BE2C (cell line): Measurements from ENCODE around the gene SURF1.

ENCODE experiments used
- DNase-seq: peaks from one replicate; pipeline ENCODE4 v3.0.0-alpha.2; 2020
- H3K27me3 ChIP-seq: fragments of 250-450 bp; sonication (Bioruptor Pico); 2 replicates; pipeline ENCODE4 v1.5.1; 2020; ENCODE audit warnings: mild to moderate bottlenecking
- H3K36me3 ChIP-seq: fragments of 250-450 bp; sonication (Bioruptor Pico); 2 replicates; pipeline ENCODE4 v1.5.1; 2020; ENCODE audit warnings: mild to moderate bottlenecking
- H3K4me1 ChIP-seq: fragments of 250-450 bp; sonication (Bioruptor Pico); 2 replicates; pipeline ENCODE4 v1.5.1; 2020
- H3K4me3 ChIP-seq: 2 replicates; pipeline ENCODE4 v1.5.1; 2011; ENCODE audit warnings: low read depth, low read length
- H3K9me3 ChIP-seq: fragments of 250-450 bp; sonication (Bioruptor Pico); 2 replicates; pipeline ENCODE4 v1.5.1; 2020
- TF ChIP-seq, protein P1 (sequence below): IDR thresholded peaks from 2 replicates; pipeline ENCODE4 v1.5.1; 2012; ENCODE audit warnings: mild to moderate bottlenecking, low read depth, low read length

Gene SURF1

GRCh38 chr9:133305731-133306130 lies 50.6 kb downstream of the SURF1 start:
- Histone ChIP-seq H3K27me3 (no peaks in the 10 kb centered on the region; the same call in 1 of the 2 replicates), H3K4me3 (no peak overlapping the region), H3K4me1 (no peaks in the 10 kb centered on the region), H3K9me3 (no peaks in the 10 kb centered on the region), H3K36me3 (no peaks in the 10 kb centered on the region)
- no peak for DNase-seq
- TF ChIP-seq, protein P1, sequence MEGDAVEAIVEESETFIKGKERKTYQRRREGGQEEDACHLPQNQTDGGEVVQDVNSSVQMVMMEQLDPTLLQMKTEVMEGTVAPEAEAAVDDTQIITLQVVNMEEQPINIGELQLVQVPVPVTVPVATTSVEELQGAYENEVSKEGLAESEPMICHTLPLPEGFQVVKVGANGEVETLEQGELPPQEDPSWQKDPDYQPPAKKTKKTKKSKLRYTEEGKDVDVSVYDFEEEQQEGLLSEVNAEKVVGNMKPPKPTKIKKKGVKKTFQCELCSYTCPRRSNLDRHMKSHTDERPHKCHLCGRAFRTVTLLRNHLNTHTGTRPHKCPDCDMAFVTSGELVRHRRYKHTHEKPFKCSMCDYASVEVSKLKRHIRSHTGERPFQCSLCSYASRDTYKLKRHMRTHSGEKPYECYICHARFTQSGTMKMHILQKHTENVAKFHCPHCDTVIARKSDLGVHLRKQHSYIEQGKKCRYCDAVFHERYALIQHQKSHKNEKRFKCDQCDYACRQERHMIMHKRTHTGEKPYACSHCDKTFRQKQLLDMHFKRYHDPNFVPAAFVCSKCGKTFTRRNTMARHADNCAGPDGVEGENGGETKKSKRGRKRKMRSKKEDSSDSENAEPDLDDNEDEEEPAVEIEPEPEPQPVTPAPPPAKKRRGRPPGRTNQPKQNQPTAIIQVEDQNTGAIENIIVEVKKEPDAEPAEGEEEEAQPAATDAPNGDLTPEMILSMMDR, result no peak

DNA sequence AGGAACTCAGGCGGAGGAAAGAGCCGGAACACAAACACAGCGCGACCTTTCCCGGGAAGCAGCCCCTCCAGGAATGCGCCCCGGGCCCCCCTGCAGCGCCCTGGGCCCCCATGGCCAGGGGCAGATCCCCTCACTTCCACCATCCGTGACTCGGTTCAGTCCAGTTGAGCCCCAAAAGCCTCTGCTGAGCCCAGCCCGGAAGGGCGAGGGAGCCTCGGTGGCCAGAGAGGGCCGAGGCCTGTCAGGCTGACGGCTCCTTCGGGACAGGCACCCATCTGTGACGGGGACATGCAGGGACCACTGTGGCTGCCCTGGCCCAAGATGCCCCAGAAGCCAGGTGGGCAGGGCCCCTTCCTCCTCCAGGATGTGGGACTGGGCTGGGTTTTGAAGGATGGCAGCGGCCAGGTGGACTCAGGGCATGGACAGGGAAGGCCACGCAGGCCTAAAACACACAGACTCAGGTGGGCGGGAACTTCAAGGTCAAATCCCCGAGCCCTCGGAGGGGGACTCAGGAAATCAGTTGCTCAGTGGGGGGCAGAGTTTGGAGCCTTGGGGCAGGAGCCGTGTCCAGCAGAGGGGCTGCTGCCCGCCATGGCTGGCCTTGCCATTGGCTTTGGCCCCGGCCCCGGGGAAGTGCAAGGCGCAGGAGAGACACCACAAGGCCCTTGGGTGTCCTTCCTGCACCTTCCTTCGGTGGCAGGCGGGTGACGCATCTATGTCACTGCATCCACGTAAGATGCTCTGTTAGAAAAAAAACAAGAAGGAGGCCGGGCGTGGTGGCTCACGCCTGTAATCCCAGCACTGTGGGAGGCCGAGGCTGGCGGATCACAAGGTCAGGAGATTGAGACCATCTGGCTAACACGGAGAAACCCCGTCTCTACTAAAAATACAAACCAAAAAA lies 51.6 kb downstream of the SURF1 start:
- no peaks in the 10 kb centered on the region for H3K4me1 ChIP-seq
- TF ChIP-seq, protein P1, result no peak
- H3K27me3 ChIP-seq, result no peaks in the 10 kb centered on the region; the same call in 1 of the 2 replicates

GRCh38 chr9:133304158-133304470 lies 52.2 kb downstream of the SURF1 start:
- H3K36me3 ChIP-seq, result no peaks in the 10 kb centered on the region
- DNase-seq, result no peak
- no peaks in the 10 kb centered on the region; the same call in 1 of the 2 replicates for H3K27me3 ChIP-seq
- H3K4me1 ChIP-seq, result no peaks in the 10 kb centered on the region
- H3K9me3 ChIP-seq, result no peaks in the 10 kb centered on the region
- TF ChIP-seq, protein P1, result no peak
- no peak overlapping the region for H3K4me3 ChIP-seq

More for the DNA sequence above, 51.6 kb downstream of the SURF1 start:
- H3K36me3 ChIP-seq, result no peaks in the 10 kb centered on the region
- H3K9me3 ChIP-seq, result no peaks in the 10 kb centered on the region
- DNase-seq, result no peak
- H3K4me3 ChIP-seq, result no peak overlapping the region

DNA sequence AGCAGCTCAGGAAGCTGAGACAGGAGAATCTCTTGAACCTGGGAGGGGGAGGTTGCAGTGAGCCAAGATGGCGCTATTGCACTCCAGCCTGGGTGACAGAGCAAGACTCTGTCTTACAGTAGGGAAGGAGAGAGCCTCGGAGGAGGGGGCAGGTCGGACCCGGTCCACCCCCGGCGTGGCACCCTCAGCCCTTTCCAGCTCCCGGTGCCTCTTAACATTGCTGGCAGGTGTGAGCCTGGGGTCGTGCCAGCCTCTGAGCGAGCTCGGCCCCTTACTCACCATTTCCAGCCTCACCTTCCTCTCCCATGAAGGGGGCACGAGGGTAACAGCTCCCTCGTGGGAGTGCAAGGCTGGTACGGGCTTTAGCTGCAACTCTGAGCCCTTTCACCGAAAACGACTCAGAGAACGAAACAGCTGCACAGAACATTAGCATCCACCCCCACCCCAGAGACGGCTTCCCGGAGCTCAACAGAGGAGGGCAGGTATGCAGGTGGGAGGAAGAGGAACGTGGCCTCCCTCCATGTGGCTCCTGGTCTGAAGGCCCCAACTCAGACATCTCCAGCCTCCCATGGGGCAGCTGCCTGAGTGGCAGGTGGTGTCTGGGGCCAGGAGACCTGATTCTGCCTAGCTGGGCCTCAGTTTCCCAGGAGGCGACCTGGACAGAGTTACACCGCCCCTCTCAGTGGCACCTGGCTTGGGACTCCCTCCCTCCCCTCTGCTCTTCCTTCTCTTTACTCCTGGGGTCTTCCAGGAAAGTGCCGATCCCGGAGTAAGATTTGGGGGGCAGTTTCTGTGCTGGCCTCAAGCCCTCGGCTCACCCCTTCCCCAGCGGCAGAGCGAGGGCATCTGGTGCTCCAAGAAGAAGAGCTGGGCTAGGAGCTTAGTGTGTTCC lies 52.8 kb downstream of the SURF1 start:
- no peaks in the 10 kb centered on the region for H3K4me1 ChIP-seq
- no peaks in the 10 kb centered on the region; the same call in 1 of the 2 replicates for H3K27me3 ChIP-seq
- H3K36me3 ChIP-seq, result no peaks in the 10 kb centered on the region
- TF ChIP-seq, protein P1, result no peak
- no peak overlapping the region for H3K4me3 ChIP-seq
- DNase-seq, result no peak
- H3K9me3 ChIP-seq, result no peaks in the 10 kb centered on the region
